Endothelial cell of umbilical vein (primary cell): Measurements from ENCODE around the gene SMKR1. TPM values are rescaled to one million over a fixed set of nuclear protein-coding genes. Genes with fewer than 3 reads are reported as not detected.

Source experiments
- BruUV-seq: library from RNA; stranded (reverse); fragments of 400-500 nt; replicated peaks from 2 replicates; lab custom pipeline; 2021; lab: Mats Ljungman, UMichigan
- CTCF ChIA-PET: fragments of 300-600, 350-600 bp; sonication (Branson Sonifier 250); formaldehyde crosslinking; loops from one replicate; lab custom pipeline; 2021; ENCODE audit warnings: antibody characterized with exemption, inconsistent platforms; lab: Charles Lee
- POLR2A ChIA-PET: fragments of 300-600, 350-600 bp; sonication (Branson Sonifier 250); formaldehyde crosslinking; loops from one replicate; lab custom pipeline; 2021; ENCODE audit warnings: antibody characterized with exemption, inconsistent platforms; lab: Charles Lee
- DNase-seq: peaks from one replicate; pipeline ENCODE4 v3.0.0-alpha.2; 2011; ENCODE audit warnings: low read depth, low spot score
- FAIRE-seq: peaks from 2 replicates; lab custom pipeline; 2011; peaks lifted over from hg19 to GRCh38; lab: Jason Lieb, UNC
- H2AFZ ChIP-seq: 2 replicates; pipeline ENCODE4 v1.6.0; 2012; ENCODE audit warnings: low read depth, low read length, control low read depth, inconsistent platforms
- H3K27ac ChIP-seq: 2 replicates; pipeline ENCODE4 v1.5.1; 2011; ENCODE audit warnings: low read depth, mild to moderate bottlenecking, control low read depth, low read length, moderate library complexity; ENCODE audit not compliant: insufficient read depth
- H3K27me3 ChIP-seq, 2 experiments: 2 replicates each; pipeline versions ENCODE4 v1.6.0 to v1.6.1; 2011; ENCODE audit warnings: low read length in 2 of 2, mixed read lengths in 1 of 2; ENCODE audit not compliant: control insufficient read depth in 2 of 2, insufficient read depth in 2 of 2
- H3K36me3 ChIP-seq, 2 experiments: 2 replicates in 1 of 2; 3 replicates in 1 of 2; pipeline ENCODE4 v1.5.1; 2011; ENCODE audit warnings: low read length in 2 of 2, mild to moderate bottlenecking in 1 of 2, moderate library complexity in 1 of 2; ENCODE audit not compliant: control insufficient read depth in 2 of 2, insufficient read depth in 2 of 2; ENCODE audit errors: extremely low read depth in 1 of 2
- H3K4me1 ChIP-seq: 3 replicates; pipeline ENCODE4 v1.5.1; 2011; ENCODE audit warnings: mild to moderate bottlenecking, low read length; ENCODE audit not compliant: control insufficient read depth, insufficient read depth; ENCODE audit errors: extremely low read depth
- H3K4me2 ChIP-seq: 2 replicates; pipeline ENCODE4 v1.6.1; 2011; ENCODE audit warnings: low read length, control low read depth, mixed read lengths; ENCODE audit not compliant: insufficient read depth
- H3K4me3 ChIP-seq, 3 experiments: fragments of 200-600 bp in 1 of 3; sonication (generic), shearing (Covaris generic) in 1 of 3; replicated peaks in 1 of 3; 2 replicates each; pipeline ENCODE4 v1.5.1; 2011 to 2016; ENCODE audit warnings: control low read depth in 3 of 3, low read length in 3 of 3, mild to moderate bottlenecking in 2 of 3, inconsistent platforms in 1 of 3, low read depth in 1 of 3, moderate library complexity in 1 of 3; ENCODE audit not compliant: insufficient read depth in 1 of 3
- H3K79me2 ChIP-seq: 2 replicates; pipeline ENCODE4 v1.6.0; 2012; ENCODE audit warnings: low read length, inconsistent platforms; ENCODE audit not compliant: control insufficient read depth, insufficient read depth
- H3K9ac ChIP-seq: replicated peaks from 2 replicates; pipeline ENCODE3; 2011; ENCODE audit warnings: low read length, control low read depth; ENCODE audit not compliant: insufficient read depth; ENCODE audit errors: extremely low read depth
- H3K9me1 ChIP-seq: replicated peaks from 3 replicates; pipeline ENCODE4 v1.6.0; 2011; ENCODE audit warnings: mild to moderate bottlenecking, low read length; ENCODE audit not compliant: control insufficient read depth, insufficient read depth; ENCODE audit errors: extremely low read depth
- H3K9me3 ChIP-seq: replicated peaks from 2 replicates; pipeline ENCODE4 v1.5.1; 2012; ENCODE audit warnings: low read length, inconsistent platforms; ENCODE audit not compliant: control insufficient read depth, insufficient read depth
- H4K20me1 ChIP-seq: replicated peaks from 2 replicates; pipeline ENCODE3; 2011; ENCODE audit warnings: mild to moderate bottlenecking, low read length; ENCODE audit not compliant: control insufficient read depth, insufficient read depth; ENCODE audit errors: extremely low read depth
- EZH2 ChIP-seq: IDR thresholded peaks from 2 replicates; pipeline ENCODE4 v1.6.1; 2012; ENCODE audit warnings: borderline replicate concordance, low read depth, mild to moderate bottlenecking, moderate library complexity, low read length, inconsistent platforms; ENCODE audit not compliant: severe bottlenecking
- FOS ChIP-seq: IDR thresholded peaks from 2 replicates; pipeline ENCODE4 v1.6.1; 2011; ENCODE audit warnings: mild to moderate bottlenecking, low read length, moderate library complexity, borderline replicate concordance; ENCODE audit not compliant: insufficient read depth
- GATA2 ChIP-seq: IDR thresholded peaks from 2 replicates; pipeline ENCODE4 v1.7.0; 2011; ENCODE audit warnings: low read depth, mild to moderate bottlenecking, moderate library complexity, mixed read lengths, low read length; ENCODE audit not compliant: insufficient read length, insufficient read depth
- JUN ChIP-seq: IDR thresholded peaks from 2 replicates; pipeline ENCODE4 v1.6.1; 2011; ENCODE audit warnings: borderline replicate concordance, low read depth; ENCODE audit not compliant: insufficient read length, insufficient read depth
- MAX ChIP-seq: IDR thresholded peaks from 2 replicates; pipeline ENCODE4 v1.6.1; 2011; ENCODE audit not compliant: insufficient read depth, insufficient read length
- MYC ChIP-seq: IDR thresholded peaks from one replicate; pipeline ENCODE4 v1.6.1; 2011; ENCODE audit warnings: mild to moderate bottlenecking, low read depth, low read length
- POLR2A ChIP-seq: IDR thresholded peaks from 2 replicates; pipeline ENCODE4 v1.6.1; 2012; ENCODE audit warnings: low read depth, mild to moderate bottlenecking, control low read depth, low read length
- POLR2AphosphoS5 ChIP-seq: IDR thresholded peaks from 2 replicates; pipeline ENCODE4 v1.6.1; 2012; ENCODE audit warnings: low read depth, mild to moderate bottlenecking, control low read depth, low read length, moderate library complexity; ENCODE audit not compliant: insufficient read depth
- dilution Hi-C: fragments of 300-500 bp; cut with MboI; formaldehyde crosslinking; loops from one replicate; pipeline ENCODE4 v1.15.0; 2019; ENCODE audit warnings: low sequenced_read_pairs; ENCODE audit not compliant: extremely low pct_ligation_motif_present
- intact Hi-C: fragments of 100-400 bp; cut with micrococcal nuclease; formaldehyde crosslinking; loops from one replicate; pipeline ENCODE4 v1.10.0; 2022
- polyA plus RNA-seq, 4 experiments: library from polyadenylated mRNA; depleted of rRNA in 3 of 4; stranded (reverse) in 3 of 4; unstranded in 1 of 4; fragments of >200 nt; gene quantifications; 2 replicates each; pipeline versions ENCODE4 v1.2.1 to v1.2.3, GENCODE V29; 2011 to 2012; ENCODE audit warnings: missing spikeins in 1 of 4
- total RNA-seq: library from RNA; stranded (reverse); gene quantifications from 2 replicates; pipeline ENCODE4 v1.2.3, GENCODE V29; 2021
- TF ChIP-seq, protein P1 (sequence below), 2 donors: IDR thresholded peaks; 1 replicate in 1 of 2; 2 replicates in 1 of 2; pipeline ENCODE4 v1.5.1; 2011; ENCODE audit warnings: low read length in 2 of 2, mild to moderate bottlenecking in 2 of 2, moderate library complexity in 2 of 2, control low read depth in 1 of 2, inconsistent platforms in 1 of 2, low read depth in 1 of 2; ENCODE audit not compliant: insufficient read depth in 1 of 2; ENCODE audit errors: extremely low read depth in 1 of 2

SMKR1 gene
- total and polyA plus RNA-seq, 2 donors (not counting 3 experiments of a cell fraction or from before 2014, with no cell fraction given): 0.64 TPM; not detected in 1

DNA sequence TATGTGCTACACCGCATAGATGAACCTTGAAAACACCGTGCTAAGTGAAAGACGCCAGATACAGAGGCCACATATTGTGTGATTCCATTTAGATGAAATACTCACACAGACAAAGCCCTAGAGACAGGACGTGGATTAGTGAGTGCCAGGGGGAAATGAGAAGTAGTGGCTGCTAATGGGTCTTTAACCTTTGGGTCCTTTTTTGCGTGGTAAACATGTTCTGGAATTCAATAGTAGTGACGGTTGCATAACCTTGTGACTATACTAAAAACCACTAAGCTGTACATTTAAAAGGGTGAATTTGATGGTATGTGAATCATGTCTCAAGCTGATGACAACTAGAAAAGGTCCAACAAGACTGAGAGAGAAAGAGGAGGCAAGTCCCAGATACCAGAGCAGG is 15.6 kb downstream of the SMKR1 start:
- H3K27ac ChIP-seq: no peak overlapping the region
- TF ChIP-seq POLR2A: no peak
- TF ChIP-seq GATA2: no peak
- no peak for TF ChIP-seq POLR2AphosphoS5
- TF ChIP-seq MAX: no peak
- no peak for TF ChIP-seq JUN
- TF ChIP-seq FOS: no peak
- TF ChIP-seq, protein P1, sequence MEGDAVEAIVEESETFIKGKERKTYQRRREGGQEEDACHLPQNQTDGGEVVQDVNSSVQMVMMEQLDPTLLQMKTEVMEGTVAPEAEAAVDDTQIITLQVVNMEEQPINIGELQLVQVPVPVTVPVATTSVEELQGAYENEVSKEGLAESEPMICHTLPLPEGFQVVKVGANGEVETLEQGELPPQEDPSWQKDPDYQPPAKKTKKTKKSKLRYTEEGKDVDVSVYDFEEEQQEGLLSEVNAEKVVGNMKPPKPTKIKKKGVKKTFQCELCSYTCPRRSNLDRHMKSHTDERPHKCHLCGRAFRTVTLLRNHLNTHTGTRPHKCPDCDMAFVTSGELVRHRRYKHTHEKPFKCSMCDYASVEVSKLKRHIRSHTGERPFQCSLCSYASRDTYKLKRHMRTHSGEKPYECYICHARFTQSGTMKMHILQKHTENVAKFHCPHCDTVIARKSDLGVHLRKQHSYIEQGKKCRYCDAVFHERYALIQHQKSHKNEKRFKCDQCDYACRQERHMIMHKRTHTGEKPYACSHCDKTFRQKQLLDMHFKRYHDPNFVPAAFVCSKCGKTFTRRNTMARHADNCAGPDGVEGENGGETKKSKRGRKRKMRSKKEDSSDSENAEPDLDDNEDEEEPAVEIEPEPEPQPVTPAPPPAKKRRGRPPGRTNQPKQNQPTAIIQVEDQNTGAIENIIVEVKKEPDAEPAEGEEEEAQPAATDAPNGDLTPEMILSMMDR (IDR thresholded peaks at IDR 0.05; ENCODE audit: extremely low read depth in 1 of 2, insufficient read depth in 1 of 2, low read depth in 1 of 2, low read length in 2 of 2): no peak
- TF ChIP-seq EZH2: no peak
- no peak for TF ChIP-seq MYC
- intact Hi-C loops: no loop called here
- CTCF ChIA-PET: no interaction called here
- no TSS peak for BruUV-seq
- H3K9me3 ChIP-seq: no peaks in the 10 kb centered on the region
- H3K27me3 ChIP-seq: peaks cover 2 to 3% of the 10 kb centered on the region in 2 experiments
- FAIRE-seq (no peak), DNase-seq (no peak)
- no peaks in the 10 kb centered on the region for H3K4me1 ChIP-seq
- H4K20me1 ChIP-seq: no peaks in the 10 kb centered on the region
- H3K79me2 ChIP-seq: no peaks in the 10 kb centered on the region
- H3K9me1 ChIP-seq: no peaks in the 10 kb centered on the region
- POLR2A ChIA-PET: no interaction called here
- dilution Hi-C loops: no loop called here
- no peaks in the 10 kb centered on the region for H3K36me3 ChIP-seq
- no peak overlapping the region for H3K4me3 ChIP-seq
- no peak overlapping the region for H3K9ac ChIP-seq
- no peak overlapping the region for H2AFZ ChIP-seq
- H3K4me2 ChIP-seq: no peak overlapping the region
